GM21423 (cell line): ENCODE results near the gene KAT8.
A peak's percentile ranks its signal among the peaks of the same experiment; 100 is the strongest.

Experiments
- ATAC-seq: cut with Tn5 transposase; IDR thresholded peaks from one replicate; pipeline ENCODE4 v1.9.1; 2021; ENCODE audit warnings: mild to moderate bottlenecking, moderate library complexity; ENCODE audit not compliant: unreplicated experiment

The KAT8 gene

DNA sequence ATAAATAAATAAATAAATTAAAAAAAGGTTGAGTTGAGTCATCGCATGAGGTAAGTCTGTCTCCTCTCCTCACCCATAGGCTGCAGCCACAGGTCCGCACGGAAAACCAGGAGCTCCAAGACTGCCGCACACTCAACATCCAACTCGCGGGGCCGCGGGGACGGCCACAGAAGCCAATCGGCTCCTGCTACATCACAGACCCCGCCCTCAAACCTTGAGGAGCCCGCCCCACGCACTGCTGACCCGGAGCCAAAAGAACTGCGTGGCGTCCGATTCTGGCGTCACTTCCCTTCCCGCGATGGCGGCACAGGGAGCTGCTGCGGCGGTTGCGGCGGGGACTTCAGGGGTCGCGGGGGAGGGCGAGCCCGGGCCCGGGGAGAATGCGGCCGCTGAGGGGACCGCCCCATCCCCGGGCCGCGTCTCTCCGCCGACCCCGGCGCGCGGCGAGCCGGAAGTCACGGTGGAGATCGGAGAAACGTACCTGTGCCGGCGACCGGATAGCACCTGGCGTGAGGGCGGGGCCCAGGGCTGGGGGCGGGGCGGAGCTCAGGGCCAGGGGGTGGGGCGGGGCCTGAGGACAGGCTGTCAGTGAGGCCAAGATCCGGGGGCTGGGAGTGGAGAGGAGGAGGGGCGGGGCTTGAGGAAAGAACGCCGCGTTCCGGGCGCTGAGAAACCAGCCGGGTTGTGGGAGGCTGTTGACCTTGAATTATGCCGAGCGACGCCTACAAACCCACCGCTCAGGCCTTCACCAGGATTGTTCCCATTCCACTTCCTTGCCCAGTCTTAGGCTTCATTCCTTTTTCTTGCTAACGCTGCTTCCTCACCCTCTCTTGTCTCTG is at the start of gene KAT8:
Gene KAT8 (plus strand): TSS at position 281 of the 839 bp plus-strand sequence. CDS start 18 bp downstream, at position 299.
- ATAC-seq, result peak; percentile 85

DNA sequence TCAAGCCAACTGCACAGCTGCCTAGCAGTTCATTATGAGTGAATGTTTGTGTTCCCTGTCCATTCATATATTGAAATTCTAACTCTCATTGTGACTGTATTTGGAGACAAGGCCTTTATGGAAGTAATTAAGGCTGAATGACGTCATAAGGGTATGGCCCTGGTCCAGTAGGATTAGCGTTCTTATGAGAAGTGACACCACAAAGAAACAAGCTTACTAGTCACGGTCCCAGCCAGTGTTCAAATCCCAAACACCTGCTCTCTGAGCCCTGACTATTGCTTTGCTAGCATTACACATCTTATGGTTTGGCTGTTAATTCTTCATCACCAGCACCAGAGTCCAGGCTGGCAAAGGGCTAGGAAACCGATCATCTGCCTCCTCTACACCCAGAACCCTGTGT is 45.6 kb upstream of the KAT8 start:
- ATAC-seq, result no peak

DNA sequence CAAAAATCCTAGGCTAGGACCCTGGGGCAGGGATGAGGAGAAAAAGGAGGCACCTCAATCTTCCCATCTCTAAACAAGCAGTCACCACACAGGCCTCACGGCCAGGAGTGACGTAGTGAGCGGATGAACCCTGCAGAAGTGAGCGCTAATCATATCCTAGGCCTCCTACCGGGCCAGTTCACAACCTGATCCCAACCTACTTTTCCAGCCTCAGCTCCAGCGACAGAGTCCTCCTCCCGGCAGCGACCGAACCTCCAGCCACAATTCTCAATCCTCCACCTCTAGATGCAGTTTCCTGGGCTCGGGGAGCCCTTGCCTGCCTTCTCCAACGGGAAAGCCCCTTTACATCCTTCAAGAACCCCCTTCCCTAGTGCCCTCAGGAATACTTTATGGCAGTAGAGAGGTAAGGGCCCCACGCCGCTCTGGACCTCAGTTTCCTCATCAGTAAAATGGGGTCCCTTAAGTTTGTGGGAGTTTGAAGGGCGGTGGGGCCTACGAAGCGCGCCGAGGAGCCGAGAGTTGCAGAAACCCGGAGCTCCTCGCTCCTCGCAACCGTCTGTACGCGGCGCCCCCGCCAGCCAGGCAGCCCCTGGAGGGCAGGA is 44.8 kb upstream of the KAT8 start:
- no peak for ATAC-seq

DNA sequence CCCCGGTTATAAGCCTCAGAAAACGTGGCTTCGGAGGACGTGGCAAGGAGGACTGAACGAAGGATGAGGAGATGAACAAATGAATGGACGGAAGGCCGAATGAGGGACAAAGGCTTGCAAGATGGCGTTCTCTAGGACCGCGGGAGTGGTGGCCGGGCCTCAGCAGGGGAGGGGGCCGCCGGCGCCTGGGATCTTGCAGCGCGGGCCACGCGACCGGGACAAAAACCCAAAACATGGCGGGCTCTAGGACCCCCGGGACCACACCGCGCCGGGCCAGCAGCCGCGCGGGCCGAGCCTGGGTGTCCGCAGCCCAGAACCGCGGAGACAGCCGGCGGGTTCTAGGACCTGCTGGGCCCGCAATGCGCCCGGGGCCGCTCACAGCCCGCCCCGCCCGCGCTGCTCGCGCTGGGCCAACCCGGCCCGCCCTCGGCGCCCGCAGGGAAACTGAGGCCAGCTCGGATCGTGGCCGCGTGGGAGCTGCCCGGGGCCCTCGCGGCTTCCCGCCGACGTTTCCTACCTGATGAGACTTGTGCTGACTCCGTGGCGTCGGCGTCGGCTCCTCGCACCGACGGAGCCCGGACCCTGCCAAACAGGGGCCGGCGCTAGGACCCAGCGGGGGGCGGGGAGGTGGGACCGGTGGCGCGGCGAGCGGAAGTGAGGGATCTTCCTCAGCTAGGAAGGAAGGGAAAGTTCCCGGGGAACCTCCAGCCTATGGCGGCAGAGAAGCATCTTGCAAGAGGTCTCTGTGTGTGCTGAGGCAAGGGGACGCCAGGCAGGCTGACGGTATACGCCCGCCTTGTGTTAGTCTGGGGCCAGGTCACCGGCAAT is 44.1 kb upstream of the KAT8 start:
- ATAC-seq, result peak; percentile 45

DNA sequence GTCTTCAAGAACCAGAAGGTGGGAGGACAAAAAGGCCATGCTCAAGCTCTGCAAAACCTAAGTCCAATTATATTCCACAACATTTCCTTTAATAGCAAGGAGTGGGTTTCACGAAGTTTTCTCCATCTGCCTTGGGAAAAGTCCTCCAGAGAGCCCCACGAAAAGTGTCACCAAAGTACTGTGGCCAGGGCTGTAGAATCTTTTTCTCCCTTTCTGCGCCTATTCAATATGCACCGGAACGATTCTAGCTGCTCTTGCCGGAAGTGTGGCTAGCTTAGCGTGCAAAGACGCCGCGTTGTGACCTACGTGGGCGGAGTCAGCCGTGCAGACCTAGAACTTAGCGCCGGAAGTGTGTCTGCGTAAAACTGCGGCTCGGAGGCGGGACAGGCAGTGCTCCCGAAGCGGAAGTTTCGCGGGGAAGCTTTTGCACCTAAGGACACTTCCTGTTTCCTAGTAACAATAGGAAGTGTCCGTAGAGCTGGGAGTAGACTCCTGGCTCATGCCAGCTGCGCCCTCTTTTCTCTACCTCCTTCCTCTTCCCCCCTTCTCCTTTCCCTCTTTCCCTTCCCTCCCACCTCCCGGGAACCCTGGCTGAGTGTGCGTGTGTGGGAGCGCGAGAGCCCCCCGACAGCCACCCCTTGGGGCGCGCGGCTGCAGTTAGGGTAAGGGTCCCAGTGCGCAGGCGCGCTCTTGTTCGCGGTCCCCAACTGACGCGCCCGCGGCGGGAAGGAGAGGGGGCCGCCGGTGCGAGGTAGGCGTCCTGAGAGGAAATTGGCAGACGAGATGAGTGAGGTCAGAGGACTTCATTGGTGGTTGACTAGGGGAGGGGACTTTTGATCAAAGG is 43.3 kb upstream of the KAT8 start, which contains the start of the genes ZNF646 and ZNF668:
Gene ZNF646 (plus strand): TSS at position 453 of the 844 bp plus-strand sequence. CDS start 1,903 bp downstream, outside the sequence.
Gene ZNF668 (minus strand): TSS at position 271 of the 844 bp plus-strand sequence. CDS start 9,781 bp downstream, outside the sequence.
- peak; percentile 66 for ATAC-seq

DNA sequence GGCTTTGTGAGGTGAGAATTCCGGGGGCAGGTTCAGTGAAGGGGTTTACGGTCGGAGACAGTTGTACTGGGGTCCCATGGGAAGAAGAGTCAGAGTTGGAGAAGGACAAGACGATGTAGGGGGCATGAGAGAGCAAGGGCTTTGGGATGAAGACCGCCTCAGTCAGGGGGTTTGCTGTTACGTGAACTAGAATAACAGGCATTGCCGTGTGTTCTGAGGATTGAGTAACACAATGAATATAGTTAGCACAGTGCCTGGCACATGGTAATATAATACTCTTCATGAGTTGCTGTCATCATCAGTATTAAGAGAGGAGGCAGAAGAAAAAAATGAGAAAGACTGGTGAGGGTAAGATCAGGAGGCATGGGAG is 42.7 kb upstream of the KAT8 start:
- no peak for ATAC-seq

DNA sequence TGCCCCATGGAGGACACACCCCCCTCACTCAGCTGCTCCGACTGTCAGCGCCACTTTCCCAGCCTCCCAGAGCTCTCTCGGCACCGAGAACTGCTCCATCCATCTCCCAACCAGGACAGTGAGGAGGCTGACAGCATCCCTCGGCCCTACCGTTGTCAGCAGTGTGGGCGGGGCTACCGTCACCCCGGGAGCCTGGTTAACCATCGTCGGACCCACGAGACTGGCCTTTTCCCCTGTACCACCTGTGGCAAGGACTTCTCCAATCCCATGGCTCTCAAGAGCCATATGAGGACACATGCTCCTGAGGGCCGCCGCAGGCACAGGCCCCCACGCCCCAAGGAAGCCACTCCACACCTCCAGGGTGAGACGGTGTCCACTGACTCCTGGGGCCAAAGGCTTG is 41.1 kb upstream of the KAT8 start:
- no peak for ATAC-seq

DNA sequence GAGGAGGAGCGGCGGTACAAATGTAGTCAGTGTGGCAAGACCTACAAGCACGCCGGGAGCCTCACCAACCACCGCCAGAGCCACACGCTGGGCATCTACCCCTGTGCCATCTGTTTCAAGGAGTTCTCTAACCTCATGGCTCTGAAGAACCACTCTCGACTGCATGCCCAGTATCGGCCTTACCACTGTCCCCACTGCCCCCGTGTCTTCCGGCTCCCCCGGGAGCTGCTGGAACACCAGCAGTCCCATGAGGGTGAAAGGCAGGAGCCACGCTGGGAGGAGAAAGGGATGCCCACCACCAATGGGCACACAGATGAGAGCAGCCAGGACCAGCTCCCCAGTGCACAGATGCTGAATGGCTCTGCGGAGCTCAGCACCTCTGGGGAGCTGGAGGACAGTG is 40.4 kb upstream of the KAT8 start:
- no peak for ATAC-seq

DNA sequence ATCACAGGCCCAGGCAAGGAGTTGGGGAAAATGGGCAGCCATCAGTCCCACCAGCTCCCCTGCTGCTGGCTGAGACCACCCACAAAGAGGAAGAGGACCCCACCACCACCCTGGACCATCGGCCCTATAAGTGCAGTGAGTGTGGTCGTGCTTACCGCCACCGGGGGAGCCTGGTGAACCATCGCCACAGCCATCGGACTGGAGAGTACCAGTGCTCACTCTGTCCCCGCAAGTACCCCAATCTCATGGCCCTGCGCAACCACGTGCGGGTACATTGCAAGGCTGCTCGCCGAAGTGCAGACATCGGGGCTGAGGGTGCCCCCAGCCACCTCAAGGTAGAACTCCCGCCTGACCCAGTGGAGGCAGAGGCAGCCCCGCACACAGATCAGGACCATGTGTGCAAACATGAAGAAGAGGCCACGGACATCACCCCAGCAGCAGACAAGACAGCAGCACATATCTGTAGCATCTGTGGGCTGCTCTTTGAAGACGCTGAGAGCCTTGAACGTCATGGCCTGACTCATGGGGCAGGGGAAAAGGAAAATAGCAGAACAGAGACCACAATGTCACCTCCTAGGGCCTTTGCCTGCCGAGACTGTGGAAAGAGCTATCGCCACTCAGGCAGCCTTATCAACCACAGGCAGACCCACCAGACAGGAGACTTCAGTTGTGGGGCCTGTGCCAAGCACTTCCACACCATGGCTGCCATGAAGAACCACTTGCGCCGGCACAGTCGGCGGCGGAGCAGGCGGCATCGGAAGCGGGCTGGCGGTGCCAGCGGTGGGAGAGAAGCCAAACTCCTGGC is 39.7 kb upstream of the KAT8 start:
- no peak for ATAC-seq

DNA sequence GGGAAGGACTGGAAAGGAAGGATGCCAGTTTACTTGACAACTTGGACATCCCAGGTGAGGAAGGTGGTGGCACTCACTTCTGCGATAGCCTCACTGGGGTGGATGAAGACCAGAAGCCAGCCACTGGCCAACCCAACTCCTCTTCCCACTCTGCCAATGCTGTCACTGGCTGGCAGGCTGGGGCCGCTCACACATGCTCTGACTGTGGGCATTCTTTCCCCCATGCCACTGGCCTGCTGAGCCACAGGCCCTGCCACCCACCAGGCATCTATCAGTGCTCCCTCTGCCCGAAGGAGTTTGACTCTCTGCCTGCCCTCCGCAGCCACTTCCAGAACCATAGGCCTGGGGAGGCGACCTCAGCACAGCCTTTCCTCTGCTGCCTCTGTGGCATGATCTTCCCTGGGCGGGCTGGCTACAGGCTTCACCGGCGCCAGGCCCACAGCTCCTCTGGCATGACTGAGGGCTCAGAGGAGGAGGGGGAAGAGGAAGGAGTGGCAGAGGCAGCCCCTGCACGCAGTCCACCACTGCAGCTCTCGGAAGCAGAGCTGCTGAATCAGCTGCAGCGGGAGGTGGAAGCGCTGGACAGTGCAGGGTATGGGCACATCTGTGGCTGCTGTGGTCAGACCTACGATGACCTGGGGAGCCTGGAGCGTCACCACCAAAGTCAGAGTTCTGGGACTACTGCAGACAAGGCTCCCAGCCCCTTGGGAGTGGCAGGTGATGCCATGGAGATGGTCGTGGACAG is 38.7 kb upstream of the KAT8 start:
- ATAC-seq, result no peak

DNA sequence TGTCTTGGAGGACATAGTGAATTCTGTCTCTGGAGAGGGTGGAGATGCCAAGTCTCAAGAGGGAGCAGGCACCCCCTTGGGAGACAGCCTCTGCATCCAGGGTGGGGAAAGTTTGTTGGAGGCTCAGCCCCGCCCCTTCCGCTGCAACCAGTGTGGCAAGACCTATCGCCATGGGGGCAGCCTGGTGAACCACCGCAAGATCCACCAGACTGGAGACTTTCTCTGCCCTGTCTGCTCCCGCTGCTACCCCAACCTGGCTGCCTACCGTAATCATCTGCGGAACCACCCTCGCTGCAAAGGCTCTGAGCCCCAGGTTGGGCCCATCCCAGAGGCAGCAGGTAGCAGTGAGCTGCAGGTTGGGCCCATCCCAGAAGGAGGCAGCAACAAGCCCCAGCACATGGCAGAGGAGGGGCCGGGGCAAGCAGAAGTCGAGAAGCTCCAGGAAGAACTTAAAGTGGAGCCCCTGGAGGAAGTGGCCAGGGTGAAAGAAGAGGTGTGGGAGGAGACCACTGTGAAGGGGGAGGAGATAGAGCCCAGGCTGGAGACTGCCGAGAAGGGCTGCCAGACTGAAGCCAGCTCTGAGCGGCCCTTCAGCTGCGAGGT is 38.0 kb upstream of the KAT8 start:
- ATAC-seq, result no peak

DNA sequence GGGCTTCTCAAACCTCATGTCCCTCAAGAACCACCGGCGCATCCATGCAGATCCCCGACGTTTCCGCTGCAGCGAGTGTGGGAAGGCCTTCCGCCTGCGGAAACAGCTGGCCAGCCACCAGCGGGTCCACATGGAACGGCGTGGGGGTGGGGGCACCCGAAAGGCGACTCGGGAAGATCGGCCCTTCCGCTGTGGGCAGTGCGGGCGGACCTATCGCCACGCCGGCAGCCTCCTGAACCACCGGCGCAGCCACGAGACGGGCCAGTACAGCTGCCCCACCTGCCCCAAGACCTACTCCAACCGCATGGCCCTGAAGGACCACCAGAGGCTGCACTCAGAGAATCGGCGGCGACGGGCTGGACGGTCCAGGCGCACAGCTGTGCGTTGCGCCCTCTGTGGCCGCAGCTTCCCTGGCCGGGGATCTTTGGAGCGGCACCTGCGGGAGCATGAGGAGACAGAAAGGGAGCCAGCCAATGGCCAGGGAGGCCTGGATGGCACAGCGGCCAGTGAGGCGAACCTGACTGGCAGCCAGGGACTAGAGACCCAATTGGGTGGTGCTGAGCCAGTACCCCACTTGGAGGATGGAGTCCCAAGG is 37.3 kb upstream of the KAT8 start:
- ATAC-seq, result no peak

DNA sequence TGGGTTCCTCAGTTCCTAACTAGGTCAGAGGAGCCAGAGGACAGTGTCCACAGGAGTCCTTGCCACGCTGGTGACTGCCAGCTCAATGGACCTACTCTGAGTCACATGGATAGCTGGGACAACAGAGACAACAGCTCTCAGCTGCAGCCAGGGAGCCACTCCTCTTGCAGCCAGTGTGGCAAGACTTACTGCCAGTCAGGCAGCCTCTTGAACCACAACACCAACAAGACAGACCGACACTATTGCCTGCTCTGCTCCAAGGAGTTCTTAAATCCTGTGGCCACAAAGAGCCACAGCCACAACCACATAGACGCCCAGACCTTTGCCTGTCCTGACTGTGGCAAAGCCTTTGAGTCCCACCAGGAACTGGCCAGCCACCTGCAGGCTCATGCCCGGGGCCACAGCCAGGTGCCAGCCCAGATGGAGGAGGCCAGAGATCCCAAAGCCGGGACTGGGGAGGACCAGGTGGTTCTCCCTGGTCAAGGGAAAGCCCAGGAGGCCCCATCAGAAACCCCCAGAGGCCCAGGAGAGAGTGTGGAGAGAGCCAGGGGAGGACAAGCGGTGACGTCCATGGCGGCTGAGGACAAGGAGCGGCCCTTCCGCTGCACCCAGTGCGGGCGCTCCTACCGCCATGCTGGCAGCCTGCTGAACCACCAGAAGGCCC is 36.6 kb upstream of the KAT8 start:
- ATAC-seq, result no peak

DNA sequence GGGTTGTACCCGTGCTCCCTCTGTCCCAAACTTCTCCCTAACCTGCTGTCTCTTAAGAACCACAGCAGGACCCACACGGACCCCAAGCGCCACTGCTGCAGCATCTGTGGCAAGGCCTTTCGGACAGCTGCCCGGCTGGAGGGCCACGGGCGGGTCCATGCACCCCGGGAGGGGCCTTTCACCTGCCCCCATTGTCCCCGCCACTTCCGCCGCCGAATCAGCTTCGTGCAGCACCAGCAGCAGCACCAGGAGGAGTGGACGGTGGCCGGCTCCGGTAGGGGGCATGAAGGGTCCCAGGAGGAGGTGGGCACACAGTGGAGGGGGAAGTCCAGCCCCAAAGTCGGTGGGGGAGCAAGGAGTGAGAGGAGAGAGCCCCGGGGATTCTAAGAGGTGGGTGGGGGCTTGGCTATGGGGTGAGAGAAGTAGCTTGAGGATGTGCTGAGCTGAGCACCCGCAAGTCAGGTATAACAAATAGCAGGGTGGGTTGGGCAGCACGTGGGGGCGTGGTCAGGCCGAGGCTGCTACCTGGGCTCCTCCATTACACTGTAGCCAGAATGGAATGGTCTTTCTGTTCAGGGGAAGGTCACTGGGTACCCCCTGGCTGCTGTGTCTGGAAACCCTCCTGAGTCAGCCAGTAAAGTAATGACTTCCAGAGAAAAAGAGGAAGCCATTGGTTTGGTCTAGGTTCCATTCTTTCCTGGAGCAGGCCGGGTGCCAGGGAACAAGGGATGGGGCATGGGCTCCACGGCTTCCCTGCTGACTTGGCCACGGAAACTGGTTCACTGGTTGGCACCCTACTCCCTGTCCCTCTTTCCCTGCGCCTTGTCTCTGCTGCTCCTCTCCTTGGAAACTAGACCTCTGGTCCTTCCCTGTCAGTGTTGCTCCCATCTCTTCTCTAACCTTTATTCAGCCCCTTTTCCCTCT is 35.8 kb upstream of the KAT8 start:
- ATAC-seq, result no peak

DNA sequence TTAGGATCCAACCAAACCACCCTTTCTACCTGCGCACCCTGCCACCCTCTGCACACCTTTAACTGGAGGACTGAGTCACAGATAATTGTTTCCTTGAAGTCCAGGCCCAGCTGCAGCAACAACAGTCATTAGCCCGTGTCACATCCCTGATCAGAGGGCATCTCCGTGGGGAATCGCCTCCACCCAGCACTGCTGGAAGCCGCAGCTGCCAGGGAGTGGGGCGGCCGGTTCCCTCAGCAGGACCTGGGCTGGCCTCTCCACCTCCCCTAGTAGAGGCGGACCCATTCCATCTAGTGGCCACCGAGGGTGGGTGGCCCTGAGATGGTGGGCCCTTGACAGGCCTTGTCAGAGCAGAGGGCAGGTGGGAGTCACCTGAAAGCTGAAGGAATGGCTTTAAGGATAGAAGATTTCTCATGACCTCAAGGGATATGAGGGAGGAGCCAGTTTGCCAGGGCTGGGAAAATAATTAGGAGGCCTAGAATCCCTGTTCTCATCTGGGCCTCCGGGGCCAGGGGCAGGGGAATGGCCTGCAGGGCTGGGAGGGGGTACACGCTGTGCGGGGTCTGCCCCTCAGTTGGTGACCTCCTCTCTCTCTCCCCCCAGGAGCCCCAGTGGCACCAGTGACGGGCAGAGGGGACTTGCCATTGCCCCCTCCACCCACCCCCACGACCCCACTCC is 35.0 kb upstream of the KAT8 start:
- ATAC-seq, result no peak

DNA sequence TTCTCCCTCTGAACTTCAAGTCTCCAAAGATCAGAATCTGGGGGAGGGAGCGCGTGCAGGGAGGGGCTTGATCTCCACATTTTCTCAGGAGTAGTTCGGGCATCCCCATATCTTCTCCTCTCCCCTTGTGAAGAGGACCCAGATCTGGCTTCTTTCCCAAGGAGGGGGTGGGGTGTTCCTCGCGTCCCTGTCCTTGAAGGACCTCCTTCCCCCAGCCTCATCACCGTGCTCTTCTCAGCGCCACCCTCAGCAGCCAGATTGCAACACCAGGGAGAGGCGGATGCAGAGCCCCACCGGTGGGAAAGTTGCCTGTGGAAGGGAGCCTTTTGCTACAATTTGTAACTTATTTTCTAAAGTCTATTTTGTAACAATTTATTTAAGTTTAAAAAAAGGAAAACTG is 34.4 kb upstream of the KAT8 start:
- no peak for ATAC-seq
